ENCODE results near the gene TSC22D2. TPM values are rescaled to one million over a fixed set of nuclear protein-coding genes. Genes with fewer than 3 reads are reported as not detected.

The TSC22D2 gene
- total and polyA plus RNA-seq, 2 of the 8 experiments (the other 6 are each of a cell fraction or from before 2014, with no cell fraction given), result 3.4 to 27.6 TPM

DNA sequence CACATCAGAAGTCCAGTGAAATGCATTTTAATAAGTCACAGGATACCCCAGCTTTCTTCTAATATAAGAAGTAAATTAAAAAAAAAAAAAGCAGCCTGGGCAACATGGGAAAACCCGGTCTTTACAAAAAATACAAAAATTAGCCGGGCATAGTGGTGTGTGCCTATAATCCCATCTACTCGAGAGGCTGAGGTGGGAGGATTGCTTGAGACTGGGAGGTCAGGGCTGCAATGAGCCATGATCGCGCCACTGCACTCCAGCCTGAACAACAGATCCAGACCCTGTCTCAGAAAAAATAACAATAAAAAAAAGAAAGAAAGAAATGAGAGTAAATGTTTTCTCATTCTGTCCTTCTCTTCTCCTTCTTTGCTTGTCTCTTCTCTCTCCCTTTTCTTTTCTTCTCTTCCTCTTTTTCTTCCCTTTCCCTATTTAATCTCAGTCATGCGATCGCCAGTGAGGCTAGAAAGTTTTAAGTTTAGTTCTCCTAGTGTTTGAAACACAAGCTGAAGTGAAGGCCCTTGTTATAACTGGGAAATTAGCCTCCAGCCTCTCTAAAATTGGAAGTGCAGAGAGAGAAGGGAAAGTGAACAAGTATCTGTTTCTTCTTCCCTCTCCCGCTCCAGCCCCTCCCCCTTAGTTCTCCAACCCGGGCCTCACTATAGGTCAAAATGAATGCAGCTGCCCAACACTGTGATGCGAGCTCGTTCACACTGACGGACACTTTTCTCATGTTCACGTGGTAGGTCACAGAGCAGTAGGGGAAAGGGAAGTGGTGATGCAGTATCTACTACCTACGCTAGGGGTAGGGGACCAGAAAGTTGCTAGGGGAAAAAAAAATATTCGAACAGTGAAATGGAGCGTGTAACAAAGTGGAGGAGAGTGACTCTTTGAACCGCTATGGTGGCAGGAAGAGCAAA, 23.5 kb upstream of the TSC22D2 start (continued):
- TF ChIP-seq ASH2L (IDR thresholded peaks at IDR 0.05; ENCODE audit: low read length) (no peak), SIX5 (IDR thresholded peaks at IDR 0.05; ENCODE audit: low read depth, low read length) (no peak), KDM1A (IDR thresholded peaks at IDR 0.05; ENCODE audit: borderline replicate concordance, low read length) (no peak)

All from H1 (cell line).